ENCODE results near the gene RCE1.

GRCh38 chr11:66891851-66892660 is 48.8 kb downstream of the RCE1 start:
- TF ChIP-seq ZNF423 (tag by site-specific recombination; IDR thresholded peaks at IDR 0.05): no peak
- TF ChIP-seq ZNF302 (tag by site-specific recombination; IDR thresholded peaks at IDR 0.05; ENCODE audit: low read depth): no peak
- TF ChIP-seq ZIC2 (tag by site-specific recombination; IDR thresholded peaks at IDR 0.05): no peak
- no peak for TF ChIP-seq CTCF (tag by site-specific recombination; IDR thresholded peaks at IDR 0.05)
- no peak for TF ChIP-seq ZBTB8A (tag by site-specific recombination; IDR thresholded peaks at IDR 0.05)
- TF ChIP-seq ZNF529 (tag by site-specific recombination; IDR thresholded peaks at IDR 0.05; ENCODE audit: insufficient replicate concordance): no peak
- TF ChIP-seq ZBTB49 (tag by site-specific recombination; IDR thresholded peaks at IDR 0.05; ENCODE audit: low read depth): no peak
- TF ChIP-seq ZNF530 (tag by site-specific recombination; IDR thresholded peaks at IDR 0.05; ENCODE audit: low read depth): no peak
- no peak for TF ChIP-seq ZNF10 (tag by site-specific recombination; IDR thresholded peaks at IDR 0.05)
- TF ChIP-seq ZNF416 (tag by site-specific recombination; IDR thresholded peaks at IDR 0.05): no peak
- no peak for TF ChIP-seq GLI2 (tag by site-specific recombination; IDR thresholded peaks at IDR 0.05; ENCODE audit: borderline replicate concordance, low read depth)
- no peak for TF ChIP-seq ZNF157 (tag by site-specific recombination; IDR thresholded peaks at IDR 0.05)
- peak; percentile 33; the same call in 1 of the 2 replicates for TF ChIP-seq ZNF639 (tag by site-specific recombination; IDR thresholded peaks at IDR 0.05)
- no peak for TF ChIP-seq REST (tag by site-specific recombination; IDR thresholded peaks at IDR 0.05)
